Thyroid gland (tissue), 4 donors: ENCODE measurements around the gene FOXN3. TPM values are rescaled to one million over a fixed set of nuclear protein-coding genes. Genes with fewer than 3 reads are reported as not detected.
A peak's percentile ranks its signal among the peaks of the same experiment; 100 is the strongest.

Source experiments
- DNase-seq, 2 donors: peaks; one replicate each; pipeline ENCODE4 v3.0.0-alpha.2; 2019
- H3K27ac ChIP-seq, 3 donors: fragments of 200-600 bp; sonication (generic); 1 replicate in 2 of 3; 2 replicates in 1 of 3; pipeline ENCODE4 v1.5.1; 2016 to 2019; ENCODE audit warnings: mild to moderate bottlenecking in 1 of 3, moderate library complexity in 1 of 3
- H3K27me3 ChIP-seq: fragments of 200-600 bp; sonication (generic); one replicate; pipeline ENCODE4 v1.5.1; 2019
- H3K36me3 ChIP-seq, 2 donors: fragments of 200-600 bp; sonication (generic); one replicate each; pipeline ENCODE4 v1.5.1; 2016 to 2019
- H3K4me1 ChIP-seq, 2 donors: fragments of 200-600 bp; sonication (generic); one replicate each; pipeline ENCODE4 v1.5.1; 2017 to 2019
- H3K4me3 ChIP-seq, 3 donors: fragments of 200-600 bp; sonication (generic); replicated peaks in 1 of 3; 1 replicate in 2 of 3; 2 replicates in 1 of 3; pipeline ENCODE4 v1.5.1; 2016; ENCODE audit warnings: mild to moderate bottlenecking in 1 of 3
- H3K9me3 ChIP-seq: fragments of 200-600 bp; sonication (generic); one replicate; pipeline ENCODE4 v1.5.1; 2017
- CTCF ChIP-seq, 6 experiments: fragments of 200-600 bp in 3 of 6; fragments of 450-650 bp in 3 of 6; sonication (generic) in 3 of 6; IDR thresholded peaks; one replicate each; pipeline ENCODE4 v1.5.1; 2016 to 2019; ENCODE audit warnings: antibody characterized with exemption in 6 of 6, mild to moderate bottlenecking in 2 of 6, inconsistent platforms in 1 of 6, moderate library complexity in 1 of 6
- POLR2A ChIP-seq, 2 donors: fragments of 450-650 bp; IDR thresholded peaks; one replicate each; pipeline ENCODE4 v1.6.1; 2017; ENCODE audit warnings: antibody characterized with exemption in 2 of 2, mild to moderate bottlenecking in 2 of 2, moderate library complexity in 1 of 2
- WGBS, 2 donors: methylation state at CpG; one replicate each; pipeline ENCODE4 v1.1.5; 2017; 5-methylcytosine and 5-hydroxymethylcytosine counted together
- intact Hi-C: fragments of 100-400 bp; cut with DNase I; formaldehyde crosslinking; loops from one replicate; pipeline ENCODE4 v1.15.1; 2023
- total RNA-seq, 4 donors: library from RNA; depleted of rRNA; stranded (reverse); fragments of >200 nt; gene quantifications; one replicate each; pipeline ENCODE4 v1.2.3, GENCODE V29; 2016

Gene FOXN3
- total RNA-seq, 4 donors from 2014 or later, result 38.7 to 70.1 (median 43.1) TPM

- Histone ChIP-seq H3K27ac (no peak overlapping the region), H3K4me3 (no peak overlapping the region), H3K27me3 (no peaks in the 10 kb centered on the region), H3K9me3 (no peaks in the 10 kb centered on the region), H3K4me1 (peaks cover 6 to 28% of the 10 kb centered on the region in 2 donors), H3K36me3 (no peaks in the 10 kb centered on the region)
- intact Hi-C loops, result loop anchor here (10.0 kb wide), 1 partner anchor 74 kb away; no protein-coding TSS in a partner anchor
- WGBS, 2 donors, result 88 to 94% methylated on average over 2 of the region's 2 CpGs
- TF ChIP-seq POLR2A (IDR thresholded peaks at IDR 0.05), result no peak
- no peak for TF ChIP-seq CTCF (IDR thresholded peaks at IDR 0.05)
- no peak for DNase-seq
Observed at GRCh38 chr14:89418976-89419375, 1.9 kb upstream of the FOXN3 start.

GRCh38 chr14:89418452-89418851 lies 1.4 kb upstream of the FOXN3 start:
- WGBS, 2 donors, result 73 to 87% methylated on average over 6 to 7 of the region's 7 CpGs
- Histone ChIP-seq H3K9me3 (no peaks in the 10 kb centered on the region), H3K4me1 (peaks cover 6 to 28% of the 10 kb centered on the region in 2 donors), H3K27me3 (no peaks in the 10 kb centered on the region), H3K36me3 (no peaks in the 10 kb centered on the region), H3K4me3 (no peak overlapping the region), H3K27ac (peak overlapping the region in 1 of 3 donors; percentile 96)
- TF ChIP-seq CTCF (IDR thresholded peaks at IDR 0.05) (no peak), POLR2A (IDR thresholded peaks at IDR 0.05) (no peak)
- no peak for DNase-seq
- intact Hi-C loops, result loop anchor here (10.0 kb wide), 1 partner anchor 74 kb away; no protein-coding TSS in a partner anchor

GRCh38 chr14:89417465-89418225 lies 612 bp upstream of the FOXN3 start:
- Histone ChIP-seq H3K4me3 (peak overlapping the region; percentile 56 to 78 (median 66)), H3K27me3 (no peaks in the 10 kb centered on the region), H3K36me3 (no peaks in the 10 kb centered on the region), H3K9me3 (no peaks in the 10 kb centered on the region), H3K27ac (peak overlapping the region; percentile 90 to 96 (median 94)), H3K4me1 (peaks cover 6 to 23% of the 10 kb centered on the region in 2 donors)
- TF ChIP-seq POLR2A (IDR thresholded peaks at IDR 0.05), result no peak
- peak; percentile 14 to 67 (median 56) for TF ChIP-seq CTCF (IDR thresholded peaks at IDR 0.05)
- intact Hi-C loops, result loop anchor here (10.0 kb wide), 1 partner anchor 73 kb away; no protein-coding TSS in a partner anchor
- 2 to 6% methylated on average over 3 to 21 of the region's 51 CpGs for WGBS, 2 donors
- peak; percentile 64 to 70 for DNase-seq

GRCh38 chr14:89416002-89416995 lies 734 bp downstream of the FOXN3 start:
- intact Hi-C loops, result loop anchor here (10.0 kb wide), 1 partner anchor 71 kb away; no protein-coding TSS in a partner anchor
- Histone ChIP-seq H3K36me3 (no peaks in the 10 kb centered on the region), H3K27ac (peak overlapping the region; percentile 82 to 97 (median 94)), H3K4me1 (peaks cover 6 to 16% of the 10 kb centered on the region in 2 donors), H3K27me3 (no peaks in the 10 kb centered on the region), H3K9me3 (no peaks in the 10 kb centered on the region), H3K4me3 (peak overlapping the region; percentile 54 to 94 (median 60))
- WGBS, 2 donors, result 1% methylated on average over 33 to 46 of the region's 98 CpGs
- TF ChIP-seq CTCF (IDR thresholded peaks at IDR 0.05) (peak in 1 of 6 experiments; percentile 4), POLR2A (IDR thresholded peaks at IDR 0.05) (peak in 1 of 2 donors; percentile 77)
- peak; percentile 97 to 98 for DNase-seq
